H9 (cell line): ENCODE measurements around the gene OPN4. TPM values are rescaled to one million over a fixed set of nuclear protein-coding genes. Genes with fewer than 3 reads are reported as not detected.
A peak's percentile ranks its signal among the peaks of the same experiment; 100 is the strongest.

ENCODE experiments used
- DNase-seq: peaks from one replicate; pipeline ENCODE4 v3.0.0-alpha.2; 2017
- H2AFZ ChIP-seq: one replicate; pipeline ENCODE4 v1.6.1; 2013; ENCODE audit warnings: mild to moderate bottlenecking, low read length, control low read depth, moderate library complexity
- H2AK5ac ChIP-seq: 2 replicates; pipeline ENCODE4 v1.6.1; 2013; ENCODE audit warnings: low read length, control low read depth, mixed read lengths; ENCODE audit not compliant: insufficient read length
- H2BK120ac ChIP-seq: one replicate; pipeline ENCODE4 v1.6.1; 2013; ENCODE audit warnings: low read depth, mild to moderate bottlenecking, low read length, control low read depth, inconsistent platforms; ENCODE audit not compliant: poor library complexity, severe bottlenecking
- H2BK12ac ChIP-seq: 2 replicates; pipeline ENCODE4 v1.6.1; 2013; ENCODE audit warnings: low read length, control low read depth, mixed read lengths, low read depth; ENCODE audit not compliant: insufficient read length
- H2BK15ac ChIP-seq: 2 replicates; pipeline ENCODE4 v1.6.1; 2013; ENCODE audit warnings: low read depth, low read length, control low read depth
- H2BK20ac ChIP-seq: one replicate; pipeline ENCODE4 v1.6.1; 2013; ENCODE audit warnings: low read depth, mild to moderate bottlenecking, low read length, control low read depth, inconsistent platforms; ENCODE audit not compliant: poor library complexity, severe bottlenecking
- H2BK5ac ChIP-seq: 2 replicates; pipeline ENCODE4 v1.6.1; 2013; ENCODE audit warnings: low read length, control low read depth, mixed read lengths; ENCODE audit not compliant: insufficient read length
- H3K14ac ChIP-seq: 2 replicates; pipeline ENCODE4 v1.6.1; 2013; ENCODE audit warnings: low read length, control low read depth; ENCODE audit not compliant: insufficient read depth
- H3K18ac ChIP-seq: 2 replicates; pipeline ENCODE4 v1.6.1; 2013; ENCODE audit warnings: low read depth, mild to moderate bottlenecking, mixed read lengths, low read length, control low read depth; ENCODE audit not compliant: insufficient read length
- H3K23ac ChIP-seq: 2 replicates; pipeline ENCODE4 v1.6.1; 2013; ENCODE audit warnings: low read length, control low read depth, mixed read lengths, low read depth; ENCODE audit not compliant: insufficient read length
- H3K23me2 ChIP-seq: 2 replicates; pipeline ENCODE4 v1.6.1; 2013; ENCODE audit warnings: low read depth, mild to moderate bottlenecking, mixed read lengths, low read length, control low read depth; ENCODE audit not compliant: insufficient read length, poor library complexity, severe bottlenecking
- H3K27ac ChIP-seq: 2 replicates; pipeline ENCODE4 v1.5.1; 2013; ENCODE audit warnings: low read length, control low read depth, mixed read lengths, low read depth; ENCODE audit not compliant: insufficient read length
- H3K27me3 ChIP-seq: 2 replicates; pipeline ENCODE4 v1.6.1; 2013; ENCODE audit warnings: low read length, control low read depth, inconsistent platforms; ENCODE audit not compliant: insufficient read depth
- H3K4ac ChIP-seq: 2 replicates; pipeline ENCODE4 v1.6.1; 2013; ENCODE audit warnings: low read depth, mild to moderate bottlenecking, control low read depth, inconsistent platforms, low read length, moderate library complexity
- H3K4me1 ChIP-seq: 2 replicates; pipeline ENCODE4 v1.6.1; 2013; ENCODE audit warnings: low read length, control low read depth, inconsistent platforms; ENCODE audit not compliant: insufficient read depth
- H3K4me2 ChIP-seq: 2 replicates; pipeline ENCODE4 v1.6.1; 2013; ENCODE audit warnings: low read length, control low read depth, mixed read lengths; ENCODE audit not compliant: insufficient read length, insufficient read depth
- H3K56ac ChIP-seq: 2 replicates; pipeline ENCODE4 v1.6.1; 2013; ENCODE audit warnings: low read depth, mild to moderate bottlenecking, mixed read lengths, low read length, control low read depth; ENCODE audit not compliant: insufficient read length
- H3K79me1 ChIP-seq: 2 replicates; pipeline ENCODE4 v1.6.1; 2013; ENCODE audit warnings: low read depth, mild to moderate bottlenecking, moderate library complexity, low read length, control low read depth, inconsistent platforms; ENCODE audit not compliant: insufficient read depth, poor library complexity, severe bottlenecking
- H3K79me2 ChIP-seq: 2 replicates; pipeline ENCODE4 v1.6.1; 2013; ENCODE audit warnings: low read length, control low read depth, inconsistent platforms; ENCODE audit not compliant: insufficient read depth
- H3K9ac ChIP-seq: 2 replicates; pipeline ENCODE4 v1.6.1; 2013; ENCODE audit warnings: low read length, control low read depth, mixed read lengths; ENCODE audit not compliant: insufficient read length; ENCODE audit errors: extremely low read depth
- H3K9me3 ChIP-seq: one replicate; pipeline ENCODE4 v1.6.1; 2013; ENCODE audit warnings: low read depth, low read length, inconsistent platforms; ENCODE audit not compliant: control insufficient read depth
- H3T11ph ChIP-seq: one replicate; pipeline ENCODE4 v1.6.1; 2013; ENCODE audit warnings: mild to moderate bottlenecking, low read length, control low read depth, inconsistent platforms
- H4K20me1 ChIP-seq: one replicate; pipeline ENCODE4 v1.6.1; 2013; ENCODE audit not compliant: control insufficient read depth, insufficient read length, insufficient read depth
- H4K5ac ChIP-seq: 2 replicates; pipeline ENCODE4 v1.6.1; 2013; ENCODE audit warnings: low read depth, mild to moderate bottlenecking, mixed read lengths, low read length, control low read depth; ENCODE audit not compliant: insufficient read length
- H4K8ac ChIP-seq: replicated peaks from 2 replicates; pipeline ENCODE4 v1.6.1; 2013; ENCODE audit warnings: low read length, control low read depth, mixed read lengths, low read depth; ENCODE audit not compliant: insufficient read length
- H4K91ac ChIP-seq: 2 replicates; pipeline ENCODE4 v1.6.1; 2013; ENCODE audit warnings: low read depth, mild to moderate bottlenecking, moderate library complexity, mixed read lengths, low read length, control low read depth; ENCODE audit not compliant: insufficient read length
- H3K27ac Mint-ChIP-seq, 3 experiments: 2 replicates in 2 of 3; 3 replicates in 1 of 3; pipeline ENCODE4 v1.8.0; 2020 to 2021; ENCODE audit warnings: mixed read lengths in 3 of 3, mild to moderate bottlenecking in 1 of 3, moderate library complexity in 1 of 3
- H3K27me3 Mint-ChIP-seq: 2 replicates; pipeline ENCODE4 v1.8.0; 2021; ENCODE audit warnings: low read depth, mild to moderate bottlenecking, moderate library complexity, mixed read lengths
- H3K36me3 Mint-ChIP-seq, 3 experiments: 2 replicates in 2 of 3; 3 replicates in 1 of 3; pipeline ENCODE4 v1.8.0; 2020 to 2021; ENCODE audit warnings: low read depth in 3 of 3, mixed read lengths in 3 of 3; ENCODE audit not compliant: insufficient read depth in 1 of 3
- H3K4me1 Mint-ChIP-seq, 2 experiments: 2 replicates each; pipeline ENCODE4 v1.8.0; 2020; ENCODE audit warnings: mixed read lengths in 2 of 2
- H3K4me3 Mint-ChIP-seq, 2 experiments: 2 replicates in 1 of 2; 3 replicates in 1 of 2; pipeline ENCODE4 v1.8.0; 2020 to 2021; ENCODE audit warnings: mild to moderate bottlenecking in 2 of 2, mixed read lengths in 2 of 2, moderate library complexity in 1 of 2
- H3K9me3 Mint-ChIP-seq, 2 experiments: 2 replicates in 1 of 2; 3 replicates in 1 of 2; pipeline ENCODE4 v1.8.0; 2020; ENCODE audit warnings: mild to moderate bottlenecking in 2 of 2, mixed read lengths in 2 of 2, moderate library complexity in 1 of 2
- CTCF ChIP-seq: fragments of 200-600 bp; sonication (generic); conservative IDR thresholded peaks from 3 replicates; pipeline ENCODE4 v1.8.0; 2021; ENCODE audit warnings: antibody characterized with exemption, mild to moderate bottlenecking
- WGBS: extraction: QIAGEN DNeasy Blood & Tissue Kit; methylation state at CpG from one replicate; pipeline ENCODE4 v1.1.7; 2013; ENCODE audit warnings: missing lambda C conversion rate, low lambda C conversion rate, mixed read lengths; ENCODE audit not compliant: insufficient read length; ENCODE audit errors: extremely low coverage; 5-methylcytosine and 5-hydroxymethylcytosine counted together
- total RNA-seq: library from RNA; stranded (reverse); gene quantifications from 2 replicates; pipeline ENCODE4 v1.2.1, GENCODE V29; 2021

OPN4 gene
- total RNA-seq, 1 experiment from 2014 or later: not detected

- H3K18ac ChIP-seq: no peak overlapping the region
- no peak overlapping the region for H3K56ac ChIP-seq
- H3K79me1 ChIP-seq: no peaks in the 10 kb centered on the region
- no peaks in the 10 kb centered on the region; the same call in 1 of the 2 replicates for H3K4me1 ChIP-seq
- H3K4me2 ChIP-seq: peak overlapping the region; percentile 11
- H4K5ac ChIP-seq: no peak overlapping the region
- TF ChIP-seq CTCF: peak; percentile 91
- H3K9ac ChIP-seq: no peak overlapping the region
- DNase-seq: peak; percentile 80
- no peak overlapping the region for H2BK20ac ChIP-seq
- no peak overlapping the region for H3K23ac ChIP-seq
- H3K36me3 Mint-ChIP-seq: no peaks in the 10 kb centered on the region
- no peak overlapping the region for H3K4me3 Mint-ChIP-seq
- H3K4me1 Mint-ChIP-seq: peaks cover 30 to 39% of the 10 kb centered on the region in 2 experiments
- H3K27me3 ChIP-seq: no peaks in the 10 kb centered on the region
- no peak overlapping the region for H2BK5ac ChIP-seq
- H3K27ac ChIP-seq: no peak overlapping the region
- H4K8ac ChIP-seq: no peak overlapping the region
- H3K27me3 Mint-ChIP-seq: peaks cover 1% of the 10 kb centered on the region; the same call in 1 of the 2 replicates
- H3K9me3 Mint-ChIP-seq: no peaks in the 10 kb centered on the region
- H2BK120ac ChIP-seq: no peak overlapping the region
- H3K23me2 ChIP-seq: no peaks in the 10 kb centered on the region
- no peaks in the 10 kb centered on the region for H4K20me1 ChIP-seq
- H2AK5ac ChIP-seq: no peak overlapping the region
- no peak overlapping the region for H2AFZ ChIP-seq
- no peaks in the 10 kb centered on the region for H3K79me2 ChIP-seq
- no peaks in the 10 kb centered on the region for H3K9me3 ChIP-seq
- H3K14ac ChIP-seq: no peak overlapping the region
- WGBS: no CpG with 5 or more reads among the region's 8 CpGs
- H2BK15ac ChIP-seq: no peak overlapping the region
- H3K27ac Mint-ChIP-seq: no peak overlapping the region
- H4K91ac ChIP-seq: no peak overlapping the region
- no peak overlapping the region for H3K4ac ChIP-seq
- H3T11ph ChIP-seq: no peak overlapping the region
- H2BK12ac ChIP-seq: no peak overlapping the region
Measured at GRCh38 chr10:86688398-86688921, 34.1 kb downstream of the OPN4 start.
